Measurements from ENCODE around the gene CTBS.

The CTBS gene, protein sequence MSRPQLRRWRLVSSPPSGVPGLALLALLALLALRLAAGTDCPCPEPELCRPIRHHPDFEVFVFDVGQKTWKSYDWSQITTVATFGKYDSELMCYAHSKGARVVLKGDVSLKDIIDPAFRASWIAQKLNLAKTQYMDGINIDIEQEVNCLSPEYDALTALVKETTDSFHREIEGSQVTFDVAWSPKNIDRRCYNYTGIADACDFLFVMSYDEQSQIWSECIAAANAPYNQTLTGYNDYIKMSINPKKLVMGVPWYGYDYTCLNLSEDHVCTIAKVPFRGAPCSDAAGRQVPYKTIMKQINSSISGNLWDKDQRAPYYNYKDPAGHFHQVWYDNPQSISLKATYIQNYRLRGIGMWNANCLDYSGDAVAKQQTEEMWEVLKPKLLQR

DNA sequence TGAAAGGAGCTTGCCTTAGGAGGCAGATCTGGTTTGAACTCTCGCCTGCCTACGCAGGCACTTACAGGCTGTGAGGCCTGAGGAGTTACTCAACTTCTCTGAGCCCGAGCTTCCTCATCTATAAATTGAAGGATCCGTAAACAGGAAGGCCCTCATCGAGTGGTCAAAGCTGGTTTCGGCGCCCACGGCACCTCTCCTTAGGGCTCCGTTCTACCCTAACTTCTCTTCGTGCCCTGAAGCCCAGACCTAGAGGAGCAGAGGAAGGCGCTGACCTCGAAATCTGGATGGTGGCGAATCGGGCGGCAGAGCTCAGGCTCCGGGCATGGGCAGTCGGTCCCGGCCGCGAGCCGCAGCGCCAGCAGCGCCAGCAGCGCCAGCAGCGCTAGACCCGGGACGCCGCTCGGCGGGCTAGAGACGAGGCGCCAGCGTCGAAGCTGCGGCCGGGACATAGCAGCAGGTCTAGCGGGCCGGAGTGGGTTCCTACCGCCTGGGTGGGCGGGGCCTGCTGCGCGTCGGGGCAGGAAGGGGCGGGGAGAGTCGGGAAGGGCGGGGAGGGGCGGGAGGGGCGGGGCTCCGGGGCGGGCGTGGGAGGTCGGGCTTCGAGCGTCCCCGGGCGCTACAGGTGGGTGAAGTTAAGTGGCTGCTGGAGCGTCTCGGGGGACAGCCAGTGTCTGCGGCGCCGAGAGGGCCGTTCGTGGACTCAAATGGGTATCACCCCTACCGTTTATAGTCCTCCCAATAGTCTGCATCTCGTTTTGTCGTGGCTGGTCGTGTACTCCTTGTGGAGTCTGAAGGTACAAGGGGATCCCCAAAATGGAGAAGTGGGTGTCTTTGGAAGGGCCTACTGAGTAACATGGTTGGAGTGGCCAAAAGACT lies at the start of gene CTBS:
Gene CTBS, minus strand, starts transcription at position 474 of the 876 bp plus-strand sequence. Its CDS starts 25 bp downstream, at position 449.
- DNase-seq (ENCODE audit: low read depth, low spot score), result peak; percentile 84
- peak within 1 kb of the TSS; percentile 77 for H3K4me3 ChIP-seq (ENCODE audit: insufficient read length, low read depth)
- peaks cover 4% of the 10 kb centered on the region for H3K9me3 ChIP-seq (ENCODE audit: insufficient read depth, low read length)
- H3K4me1 ChIP-seq (ENCODE audit: insufficient read depth, insufficient read length), result peaks cover 1% of the 10 kb centered on the region
- peak within 1 kb of the TSS; percentile 96 for H3K9ac ChIP-seq (ENCODE audit: insufficient read length, low read depth)
- no peak for TF ChIP-seq SUZ12 (IDR thresholded peaks at IDR 0.05; ENCODE audit: extremely low read depth, insufficient read depth, insufficient read length)
- TF ChIP-seq YY1 (IDR thresholded peaks at IDR 0.05; ENCODE audit: insufficient read depth, insufficient read length), result no peak
- no peak for TF ChIP-seq ZNF274 (IDR thresholded peaks at IDR 0.05; ENCODE audit: low read depth, low read length)
- H3K36me3 ChIP-seq (ENCODE audit: insufficient read depth, insufficient read length, low read length), result peaks cover 13% of the 10 kb centered on the region
- peaks cover 6% of the 10 kb centered on the region for H3K27me3 ChIP-seq (ENCODE audit: insufficient read depth, insufficient read length)

DNA sequence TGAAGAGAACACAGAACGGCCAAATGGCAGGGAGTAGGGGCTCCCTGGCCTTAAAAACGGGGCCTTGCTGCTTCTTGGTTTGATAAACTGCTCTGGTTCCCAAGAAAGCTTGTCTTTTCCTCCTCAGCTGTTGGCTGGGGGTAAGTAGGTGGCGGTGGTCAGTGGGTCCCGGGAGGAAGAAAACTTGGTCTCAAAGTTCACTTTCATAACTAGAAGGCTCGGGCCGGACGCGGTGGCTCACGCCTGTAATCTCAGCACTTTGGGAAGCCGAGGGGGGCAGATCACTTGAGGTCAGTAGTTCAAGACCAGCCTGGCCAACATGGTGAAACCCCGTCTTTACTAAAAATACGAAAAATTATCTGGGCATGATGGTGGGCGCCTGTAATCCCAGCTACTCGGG lies 47.3 kb upstream of the CTBS start:
- Histone ChIP-seq H3K27me3 (ENCODE audit: insufficient read depth, insufficient read length) (no peaks in the 10 kb centered on the region), H3K4me1 (ENCODE audit: insufficient read depth, insufficient read length) (no peaks in the 10 kb centered on the region), H3K9me3 (ENCODE audit: insufficient read depth, low read length) (no peaks in the 10 kb centered on the region), H3K36me3 (ENCODE audit: insufficient read depth, insufficient read length, low read length) (no peaks in the 10 kb centered on the region), H3K4me3 (ENCODE audit: insufficient read length, low read depth) (no peak overlapping the region), H3K9ac (ENCODE audit: insufficient read length, low read depth) (no peak overlapping the region)
- TF ChIP-seq SUZ12 (IDR thresholded peaks at IDR 0.05; ENCODE audit: extremely low read depth, insufficient read depth, insufficient read length), result no peak
- TF ChIP-seq ZNF274 (IDR thresholded peaks at IDR 0.05; ENCODE audit: low read depth, low read length), result no peak
- no peak for TF ChIP-seq YY1 (IDR thresholded peaks at IDR 0.05; ENCODE audit: insufficient read depth, insufficient read length)
- DNase-seq (ENCODE audit: low read depth, low spot score), result no peak

DNA sequence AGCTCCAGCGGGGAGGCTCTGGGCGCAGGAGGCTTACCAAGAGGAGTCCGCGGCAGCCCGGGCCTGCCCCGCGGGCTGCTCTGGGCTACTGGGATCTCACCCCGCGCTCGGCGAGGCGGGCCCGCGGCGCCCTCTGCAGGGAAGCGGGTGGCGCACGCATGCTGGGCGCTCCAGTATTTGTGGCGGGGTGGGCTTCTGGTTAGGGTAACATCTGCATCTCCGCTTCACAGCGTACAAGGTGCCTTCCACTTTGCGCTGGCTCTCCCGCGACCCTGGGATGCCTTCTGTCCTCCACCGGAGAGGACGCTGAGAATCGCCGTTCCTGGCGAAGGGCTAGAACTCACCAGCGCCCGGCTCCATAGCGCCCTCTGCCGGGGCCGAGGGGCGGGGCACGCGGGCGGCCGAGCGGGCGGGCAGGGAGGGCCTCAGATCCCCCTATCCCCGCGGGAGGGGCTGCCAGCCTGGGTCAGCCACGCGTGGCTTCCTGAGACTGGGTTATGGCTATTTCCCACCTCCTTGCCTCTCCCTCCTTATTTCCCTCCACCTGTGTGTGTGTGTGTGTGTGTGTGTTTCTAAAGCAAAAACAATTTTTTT lies 46.6 kb upstream of the CTBS start:
- no peaks in the 10 kb centered on the region for H3K4me1 ChIP-seq (ENCODE audit: insufficient read depth, insufficient read length)

DNA sequence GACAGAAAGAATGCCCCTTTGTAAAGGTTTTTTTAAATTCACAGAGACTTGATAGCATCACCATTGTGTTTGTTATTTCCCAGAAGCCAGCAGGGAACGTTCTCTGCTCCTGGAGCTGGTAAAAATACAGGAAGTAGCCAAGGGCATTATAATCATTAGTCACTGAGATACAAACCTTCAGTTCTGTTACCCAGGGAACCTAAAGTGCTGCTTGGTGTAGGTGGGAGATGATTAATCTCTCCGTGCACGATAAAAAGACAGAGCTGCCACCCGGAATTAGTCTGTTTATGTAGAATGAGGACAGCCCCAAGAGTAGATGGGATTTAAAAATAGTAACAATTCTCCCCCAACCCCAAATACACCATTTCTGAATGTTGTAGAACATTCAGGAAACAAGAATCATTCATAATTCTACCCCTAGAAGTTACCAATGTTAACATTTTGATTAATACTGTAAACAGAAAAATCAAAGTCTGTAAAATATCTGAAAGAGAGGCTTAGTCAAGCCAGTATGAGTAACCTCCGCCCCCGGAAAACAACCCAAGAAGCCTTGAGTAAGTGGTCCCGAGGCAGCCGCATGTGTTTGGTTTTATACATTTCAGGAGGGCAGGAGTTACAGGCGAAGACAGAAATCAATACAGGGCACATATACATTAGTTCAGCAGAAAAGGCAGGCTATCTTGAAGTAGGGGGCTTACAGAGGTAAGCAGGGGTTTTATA lies 45.3 kb upstream of the CTBS start:
- Histone ChIP-seq H3K9ac (ENCODE audit: insufficient read length, low read depth) (no peak overlapping the region), H3K9me3 (ENCODE audit: insufficient read depth, low read length) (peaks cover 9% of the 10 kb centered on the region), H3K27me3 (ENCODE audit: insufficient read depth, insufficient read length) (no peaks in the 10 kb centered on the region), H3K36me3 (ENCODE audit: insufficient read depth, insufficient read length, low read length) (no peaks in the 10 kb centered on the region), H3K4me1 (ENCODE audit: insufficient read depth, insufficient read length) (no peaks in the 10 kb centered on the region), H3K4me3 (ENCODE audit: insufficient read length, low read depth) (no peak overlapping the region)
- DNase-seq (ENCODE audit: low read depth, low spot score), result no peak
- no peak for TF ChIP-seq SUZ12 (IDR thresholded peaks at IDR 0.05; ENCODE audit: extremely low read depth, insufficient read depth, insufficient read length)
- no peak for TF ChIP-seq ZNF274 (IDR thresholded peaks at IDR 0.05; ENCODE audit: low read depth, low read length)

More for the DNA sequence above, 46.6 kb upstream of the CTBS start:
- no peak for TF ChIP-seq SUZ12 (IDR thresholded peaks at IDR 0.05; ENCODE audit: extremely low read depth, insufficient read depth, insufficient read length)
- no peaks in the 10 kb centered on the region for H3K9me3 ChIP-seq (ENCODE audit: insufficient read depth, low read length)
- H3K36me3 ChIP-seq (ENCODE audit: insufficient read depth, insufficient read length, low read length), result no peaks in the 10 kb centered on the region
- no peaks in the 10 kb centered on the region for H3K27me3 ChIP-seq (ENCODE audit: insufficient read depth, insufficient read length)
- peak; percentile 80 for DNase-seq (ENCODE audit: low read depth, low spot score)
- H3K9ac ChIP-seq (ENCODE audit: insufficient read length, low read depth), result peak overlapping the region; percentile 83
- peak overlapping the region; percentile 57 for H3K4me3 ChIP-seq (ENCODE audit: insufficient read length, low read depth)

DNA sequence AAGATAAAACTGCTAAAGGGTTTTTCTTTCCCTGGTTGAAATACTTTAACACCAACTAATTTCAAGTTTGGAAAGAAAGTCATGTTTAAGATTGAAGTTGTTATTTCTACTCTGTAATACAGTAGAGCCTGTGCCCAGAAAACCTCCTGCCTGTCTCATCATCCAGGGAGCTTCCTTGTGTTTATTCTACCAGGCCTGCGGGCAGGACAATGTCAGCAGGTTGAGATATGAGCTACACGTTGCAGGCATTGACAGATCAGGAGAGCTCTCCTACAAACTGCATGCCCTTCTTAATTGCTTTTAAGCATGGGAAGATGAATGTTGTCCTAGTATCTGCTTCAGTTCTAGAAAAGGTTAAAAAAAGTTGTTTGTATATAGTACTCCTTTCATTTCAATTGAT lies 43.1 kb upstream of the CTBS start:
- Histone ChIP-seq H3K27me3 (ENCODE audit: insufficient read depth, insufficient read length) (no peaks in the 10 kb centered on the region), H3K9me3 (ENCODE audit: insufficient read depth, low read length) (peaks cover 30% of the 10 kb centered on the region), H3K36me3 (ENCODE audit: insufficient read depth, insufficient read length, low read length) (no peaks in the 10 kb centered on the region), H3K4me1 (ENCODE audit: insufficient read depth, insufficient read length) (no peaks in the 10 kb centered on the region), H3K9ac (ENCODE audit: insufficient read length, low read depth) (no peak overlapping the region), H3K4me3 (ENCODE audit: insufficient read length, low read depth) (no peak overlapping the region)
- TF ChIP-seq YY1 (IDR thresholded peaks at IDR 0.05; ENCODE audit: insufficient read depth, insufficient read length), result no peak
- TF ChIP-seq ZNF274 (IDR thresholded peaks at IDR 0.05; ENCODE audit: low read depth, low read length), result no peak
- DNase-seq (ENCODE audit: low read depth, low spot score), result no peak

DNA sequence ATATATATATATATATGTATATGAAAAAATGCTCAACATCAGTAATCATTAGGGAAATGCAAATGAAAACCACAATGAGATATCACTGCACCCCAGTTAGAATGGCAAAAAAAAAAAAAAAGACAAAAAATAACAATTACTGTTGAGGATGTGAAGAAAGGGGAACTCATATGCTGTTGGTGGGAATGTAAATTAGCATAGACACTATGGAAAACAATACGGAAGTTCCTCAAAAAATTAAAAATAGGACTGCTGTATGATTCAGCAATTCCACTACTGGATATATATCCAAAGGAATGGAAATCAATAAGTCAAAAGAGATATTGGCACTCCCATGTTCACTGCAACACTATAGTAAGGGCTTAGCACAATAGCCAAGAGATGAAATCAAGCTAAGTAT lies 41.5 kb upstream of the CTBS start:
- Histone ChIP-seq H3K9ac (ENCODE audit: insufficient read length, low read depth) (no peak overlapping the region), H3K4me1 (ENCODE audit: insufficient read depth, insufficient read length) (no peaks in the 10 kb centered on the region), H3K36me3 (ENCODE audit: insufficient read depth, insufficient read length, low read length) (no peaks in the 10 kb centered on the region), H3K9me3 (ENCODE audit: insufficient read depth, low read length) (peaks cover 34% of the 10 kb centered on the region), H3K4me3 (ENCODE audit: insufficient read length, low read depth) (no peak overlapping the region), H3K27me3 (ENCODE audit: insufficient read depth, insufficient read length) (no peaks in the 10 kb centered on the region)
- no peak for DNase-seq (ENCODE audit: low read depth, low spot score)
- TF ChIP-seq YY1 (IDR thresholded peaks at IDR 0.05; ENCODE audit: insufficient read depth, insufficient read length) (no peak), SUZ12 (IDR thresholded peaks at IDR 0.05; ENCODE audit: extremely low read depth, insufficient read depth, insufficient read length) (no peak)

Measured in NT2/D1 (cell line).